ENCODE results near the gene USP33.

USP33 gene

DNA sequence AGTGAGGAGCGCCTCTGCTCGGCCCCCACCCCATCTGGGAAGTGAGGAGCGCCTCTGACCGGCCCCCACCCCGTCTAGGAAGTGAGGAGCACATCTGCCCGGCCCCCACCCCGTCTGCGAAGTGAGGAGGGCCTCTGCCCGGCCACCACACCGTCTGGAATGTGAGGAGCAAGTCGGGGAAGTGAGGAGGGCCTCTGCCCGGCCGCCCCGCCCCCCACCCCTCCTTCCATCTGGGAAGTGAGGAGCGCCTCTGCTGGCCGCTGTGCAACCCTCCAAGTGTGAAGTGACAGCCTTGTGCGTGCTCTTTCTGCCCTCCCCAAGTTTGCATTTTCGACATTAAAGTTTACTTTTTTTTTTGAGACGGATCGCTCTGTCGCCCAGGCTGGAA lies 72.1 kb downstream of the USP33 start:
- TF ChIP-seq GABPA (IDR thresholded peaks at IDR 0.05; ENCODE audit: low read depth) = no peak
- no peak for TF ChIP-seq SPI1 (IDR thresholded peaks at IDR 0.05; ENCODE audit: borderline replicate concordance, low read depth)
- no peak for TF ChIP-seq POLR2AphosphoS5 (IDR thresholded peaks at IDR 0.05; ENCODE audit: low read depth)
- H3K4me3 ChIP-seq (replicated peaks; ENCODE audit: insufficient read depth, low read length) = no peak overlapping the region
- no peaks in the 10 kb centered on the region for H3K27me3 ChIP-seq (ENCODE audit: insufficient read depth, poor library complexity, severe bottlenecking)
- no peak for DNase-seq (ENCODE audit: low read depth in 1 of 2, low spot score in 1 of 2)
- H3K27ac ChIP-seq (replicated peaks) = no peak overlapping the region

DNA sequence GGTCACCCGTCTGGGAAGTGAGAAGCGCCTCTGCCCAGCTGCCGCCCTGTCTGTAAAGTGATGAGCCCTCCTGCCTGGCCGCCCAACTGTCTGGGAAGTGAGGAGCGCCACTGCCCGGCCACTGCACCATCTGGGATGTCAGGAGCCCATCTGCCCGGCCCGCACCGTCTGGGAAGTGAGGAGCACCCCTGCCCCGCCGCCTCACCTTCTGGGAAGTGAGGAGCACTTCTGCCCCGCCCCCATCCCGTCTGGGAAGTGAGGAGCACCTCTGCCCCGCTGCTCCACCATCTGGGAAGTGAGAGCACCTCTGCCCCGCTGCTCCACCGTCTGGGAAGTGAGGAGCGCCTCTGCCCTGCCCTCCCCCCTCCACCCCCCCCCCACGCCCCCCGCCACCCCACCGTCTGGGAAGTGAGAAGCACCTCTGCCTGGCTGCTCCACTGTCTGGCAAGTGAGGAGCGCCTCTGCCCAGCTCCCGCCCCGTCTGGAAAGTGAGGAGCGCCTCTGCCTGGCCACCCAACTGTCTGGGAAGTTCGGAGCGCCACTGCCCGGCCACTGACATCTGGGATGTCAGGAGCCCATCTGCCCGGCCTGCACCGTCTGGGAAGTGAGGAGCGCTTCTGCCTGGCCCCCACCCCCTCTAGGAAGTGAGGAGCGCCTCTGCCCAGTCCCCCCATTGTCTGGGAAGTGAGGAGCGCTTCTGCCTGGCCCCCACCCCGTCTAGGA lies 72.7 kb downstream of the USP33 start:
- Histone ChIP-seq H3K4me3 (replicated peaks; ENCODE audit: insufficient read depth, low read length) (no peak overlapping the region), H3K27ac (replicated peaks) (no peak overlapping the region), H3K27me3 (ENCODE audit: insufficient read depth, poor library complexity, severe bottlenecking) (no peaks in the 10 kb centered on the region)
- DNase-seq (ENCODE audit: low read depth in 1 of 2, low spot score in 1 of 2) = no peak
- no peak for TF ChIP-seq GABPA (IDR thresholded peaks at IDR 0.05; ENCODE audit: low read depth)
- TF ChIP-seq POLR2AphosphoS5 (IDR thresholded peaks at IDR 0.05; ENCODE audit: low read depth) = no peak
- no peak for TF ChIP-seq SPI1 (IDR thresholded peaks at IDR 0.05; ENCODE audit: borderline replicate concordance, low read depth)
- TF ChIP-seq, protein P1, sequence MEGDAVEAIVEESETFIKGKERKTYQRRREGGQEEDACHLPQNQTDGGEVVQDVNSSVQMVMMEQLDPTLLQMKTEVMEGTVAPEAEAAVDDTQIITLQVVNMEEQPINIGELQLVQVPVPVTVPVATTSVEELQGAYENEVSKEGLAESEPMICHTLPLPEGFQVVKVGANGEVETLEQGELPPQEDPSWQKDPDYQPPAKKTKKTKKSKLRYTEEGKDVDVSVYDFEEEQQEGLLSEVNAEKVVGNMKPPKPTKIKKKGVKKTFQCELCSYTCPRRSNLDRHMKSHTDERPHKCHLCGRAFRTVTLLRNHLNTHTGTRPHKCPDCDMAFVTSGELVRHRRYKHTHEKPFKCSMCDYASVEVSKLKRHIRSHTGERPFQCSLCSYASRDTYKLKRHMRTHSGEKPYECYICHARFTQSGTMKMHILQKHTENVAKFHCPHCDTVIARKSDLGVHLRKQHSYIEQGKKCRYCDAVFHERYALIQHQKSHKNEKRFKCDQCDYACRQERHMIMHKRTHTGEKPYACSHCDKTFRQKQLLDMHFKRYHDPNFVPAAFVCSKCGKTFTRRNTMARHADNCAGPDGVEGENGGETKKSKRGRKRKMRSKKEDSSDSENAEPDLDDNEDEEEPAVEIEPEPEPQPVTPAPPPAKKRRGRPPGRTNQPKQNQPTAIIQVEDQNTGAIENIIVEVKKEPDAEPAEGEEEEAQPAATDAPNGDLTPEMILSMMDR (IDR thresholded peaks at IDR 0.05; ENCODE audit: insufficient read depth, low read length) = no peak
- TF ChIP-seq, protein P2, sequence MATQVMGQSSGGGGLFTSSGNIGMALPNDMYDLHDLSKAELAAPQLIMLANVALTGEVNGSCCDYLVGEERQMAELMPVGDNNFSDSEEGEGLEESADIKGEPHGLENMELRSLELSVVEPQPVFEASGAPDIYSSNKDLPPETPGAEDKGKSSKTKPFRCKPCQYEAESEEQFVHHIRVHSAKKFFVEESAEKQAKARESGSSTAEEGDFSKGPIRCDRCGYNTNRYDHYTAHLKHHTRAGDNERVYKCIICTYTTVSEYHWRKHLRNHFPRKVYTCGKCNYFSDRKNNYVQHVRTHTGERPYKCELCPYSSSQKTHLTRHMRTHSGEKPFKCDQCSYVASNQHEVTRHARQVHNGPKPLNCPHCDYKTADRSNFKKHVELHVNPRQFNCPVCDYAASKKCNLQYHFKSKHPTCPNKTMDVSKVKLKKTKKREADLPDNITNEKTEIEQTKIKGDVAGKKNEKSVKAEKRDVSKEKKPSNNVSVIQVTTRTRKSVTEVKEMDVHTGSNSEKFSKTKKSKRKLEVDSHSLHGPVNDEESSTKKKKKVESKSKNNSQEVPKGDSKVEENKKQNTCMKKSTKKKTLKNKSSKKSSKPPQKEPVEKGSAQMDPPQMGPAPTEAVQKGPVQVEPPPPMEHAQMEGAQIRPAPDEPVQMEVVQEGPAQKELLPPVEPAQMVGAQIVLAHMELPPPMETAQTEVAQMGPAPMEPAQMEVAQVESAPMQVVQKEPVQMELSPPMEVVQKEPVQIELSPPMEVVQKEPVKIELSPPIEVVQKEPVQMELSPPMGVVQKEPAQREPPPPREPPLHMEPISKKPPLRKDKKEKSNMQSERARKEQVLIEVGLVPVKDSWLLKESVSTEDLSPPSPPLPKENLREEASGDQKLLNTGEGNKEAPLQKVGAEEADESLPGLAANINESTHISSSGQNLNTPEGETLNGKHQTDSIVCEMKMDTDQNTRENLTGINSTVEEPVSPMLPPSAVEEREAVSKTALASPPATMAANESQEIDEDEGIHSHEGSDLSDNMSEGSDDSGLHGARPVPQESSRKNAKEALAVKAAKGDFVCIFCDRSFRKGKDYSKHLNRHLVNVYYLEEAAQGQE (IDR thresholded peaks at IDR 0.05; ENCODE audit: insufficient replicate concordance, low read depth) = no peak

DNA sequence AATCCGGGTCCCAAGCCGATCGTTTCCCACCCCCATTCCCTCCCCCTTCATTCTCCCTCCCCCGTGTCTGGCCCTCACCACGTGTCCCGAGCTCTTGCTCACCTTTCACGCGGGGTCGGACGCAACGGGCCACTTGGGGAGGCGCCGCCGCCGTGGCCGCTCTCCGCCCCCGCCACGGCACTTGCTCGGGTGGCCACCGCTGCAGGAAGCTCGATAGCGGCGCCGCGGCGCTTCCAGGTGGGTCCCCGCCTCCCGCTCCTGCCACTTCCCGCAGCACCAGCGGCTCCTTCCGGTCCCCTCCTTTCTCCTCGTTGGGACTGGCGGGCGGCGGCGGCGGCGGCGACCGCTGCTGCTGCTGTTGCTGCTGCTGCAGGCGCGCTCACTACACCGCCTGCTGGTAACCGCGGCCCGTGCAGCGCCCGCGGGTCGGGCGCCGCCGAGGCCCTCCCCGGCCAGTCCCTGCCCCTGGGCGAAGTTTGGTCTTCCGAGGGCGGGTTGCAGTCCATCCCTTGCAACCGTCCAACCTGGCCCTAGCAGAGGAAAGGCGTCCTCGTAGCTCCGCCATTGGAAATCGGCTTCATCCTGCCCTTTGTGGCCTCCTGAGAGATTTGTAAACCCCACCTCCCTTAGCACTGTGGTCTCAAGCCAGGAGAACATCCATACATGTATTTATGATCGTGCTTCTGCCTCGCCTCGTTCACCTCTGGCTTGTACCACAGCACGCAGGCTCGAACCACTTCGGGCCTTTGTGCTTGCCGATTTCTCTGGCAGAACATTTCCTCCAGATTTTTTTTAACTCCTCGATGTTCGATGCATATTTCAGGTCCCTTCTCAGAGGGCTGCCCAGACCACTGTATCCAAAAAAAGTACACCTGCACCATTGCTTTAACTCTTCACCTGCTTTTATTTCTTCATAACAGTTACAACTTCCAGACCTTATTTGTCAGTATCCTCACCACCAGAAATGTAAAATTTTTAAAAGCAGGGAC lies 76.2 kb downstream of the USP33 start:
- peak overlapping the region; percentile 95 for H3K27ac ChIP-seq (replicated peaks)
- peak; percentile 81 to 95 for DNase-seq (ENCODE audit: low read depth in 1 of 2, low spot score in 1 of 2)
- H3K4me3 ChIP-seq (replicated peaks; ENCODE audit: insufficient read depth, low read length) = peak overlapping the region; percentile 98
- no peaks in the 10 kb centered on the region for H3K27me3 ChIP-seq (ENCODE audit: insufficient read depth, poor library complexity, severe bottlenecking)
- TF ChIP-seq SPI1 (IDR thresholded peaks at IDR 0.05; ENCODE audit: borderline replicate concordance, low read depth) = peak; percentile 41; the same call in 1 of the 2 replicates
- TF ChIP-seq POLR2AphosphoS5 (IDR thresholded peaks at IDR 0.05; ENCODE audit: low read depth) = peak; percentile 72; the same call in 1 of the 2 replicates
- TF ChIP-seq GABPA (IDR thresholded peaks at IDR 0.05; ENCODE audit: low read depth) = peak; percentile 92
- TF ChIP-seq, protein P2 (IDR thresholded peaks at IDR 0.05; ENCODE audit: insufficient replicate concordance, low read depth) = peak; percentile 32
- TF ChIP-seq, protein P1 (IDR thresholded peaks at IDR 0.05; ENCODE audit: insufficient read depth, low read length) = peak; percentile 62

Measured in HL-60 (cell line).